Naive thymus-derived CD4-positive, alpha-beta T cell (primary cell): ENCODE measurements around the gene HDAC2. TPM values are rescaled to one million over a fixed set of nuclear protein-coding genes. Genes with fewer than 3 reads are reported as not detected.

Experiments used
- ATAC-seq: fragments of 150-1000 bp; cut with Tn5 transposase; 2 replicates; pipeline ENCODE4 v1.10.0; 2021; ENCODE audit warnings: mild to moderate bottlenecking, moderate library complexity
- CTCF ChIA-PET: fragments of 350-600 bp; sonication (Branson Sonifier 250); formaldehyde crosslinking; loops from one replicate; lab custom pipeline; 2021; ENCODE audit warnings: antibody characterized with exemption; lab: Charles Lee
- POLR2A ChIA-PET: fragments of 350-600 bp; sonication (Branson Sonifier 250); formaldehyde crosslinking; loops from one replicate; lab custom pipeline; 2021; ENCODE audit warnings: antibody characterized with exemption, inconsistent platforms; lab: Charles Lee
- DNase-seq, 9 donors: peaks; one replicate each; pipeline versions ENCODE4 v3.0.0 to v3.0.0-alpha.2; 2020 to 2022; ENCODE audit warnings: mixed read lengths in 1 of 9
- H3K27ac ChIP-seq: one replicate; pipeline ENCODE4 v1.7.0; 2013; ENCODE audit warnings: mild to moderate bottlenecking, low read depth, low read length, moderate library complexity
- H3K27me3 ChIP-seq, 2 donors: one replicate each; pipeline ENCODE4 v1.7.0; 2013; ENCODE audit warnings: low read length in 2 of 2, mild to moderate bottlenecking in 2 of 2, moderate library complexity in 2 of 2; ENCODE audit not compliant: control insufficient read depth in 2 of 2, insufficient read depth in 2 of 2
- H3K36me3 ChIP-seq, 3 experiments: 1 replicate in 2 of 3; 2 replicates in 1 of 3; pipeline ENCODE4 v1.7.0; 2013; ENCODE audit warnings: low read length in 3 of 3, mild to moderate bottlenecking in 3 of 3, moderate library complexity in 1 of 3; ENCODE audit not compliant: insufficient read depth in 3 of 3, control insufficient read depth in 2 of 3
- H3K4me1 ChIP-seq, 2 donors: one replicate each; pipeline ENCODE4 v1.7.0; 2013; ENCODE audit warnings: low read length in 2 of 2, mild to moderate bottlenecking in 2 of 2, moderate library complexity in 1 of 2; ENCODE audit not compliant: control insufficient read depth in 2 of 2, insufficient read depth in 2 of 2
- H3K4me3 ChIP-seq: 2 replicates; pipeline ENCODE4 v1.7.0; 2013; ENCODE audit warnings: mild to moderate bottlenecking, low read length
- H3K9me3 ChIP-seq, 3 experiments: 1 replicate in 2 of 3; 2 replicates in 1 of 3; pipeline ENCODE4 v1.7.0; 2013; ENCODE audit warnings: low read length in 3 of 3; ENCODE audit not compliant: control insufficient read depth in 2 of 3
- H3K27ac Mint-ChIP-seq, 9 donors: one replicate each; pipeline ENCODE4 v1.8.0; 2020 to 2022; ENCODE audit warnings: mixed read lengths in 9 of 9, mild to moderate bottlenecking in 8 of 9, moderate library complexity in 5 of 9, inconsistent platforms in 2 of 9
- H3K27me3 Mint-ChIP-seq, 5 donors: one replicate each; pipeline ENCODE4 v1.8.0; 2021 to 2022; ENCODE audit warnings: mixed read lengths in 5 of 5, mild to moderate bottlenecking in 1 of 5
- H3K36me3 Mint-ChIP-seq, 5 donors: one replicate each; pipeline ENCODE4 v1.8.0; 2020 to 2022; ENCODE audit warnings: mixed read lengths in 5 of 5, mild to moderate bottlenecking in 3 of 5, inconsistent platforms in 1 of 5
- H3K4me1 Mint-ChIP-seq, 7 donors: one replicate each; pipeline ENCODE4 v1.8.0; 2020 to 2022; ENCODE audit warnings: mixed read lengths in 7 of 7, mild to moderate bottlenecking in 3 of 7, inconsistent platforms in 1 of 7
- H3K4me3 Mint-ChIP-seq, 10 donors: one replicate each; pipeline ENCODE4 v1.8.0; 2020 to 2022; ENCODE audit warnings: mild to moderate bottlenecking in 10 of 10, mixed read lengths in 10 of 10, moderate library complexity in 6 of 10, inconsistent platforms in 2 of 10
- H3K9me3 Mint-ChIP-seq, 11 donors: one replicate each; pipeline ENCODE4 v1.8.0; 2020 to 2022; ENCODE audit warnings: mixed read lengths in 11 of 11, mild to moderate bottlenecking in 4 of 11, inconsistent platforms in 1 of 11, moderate library complexity in 1 of 11
- intact Hi-C, 2 donors: fragments of 100-400 bp; cut with micrococcal nuclease; formaldehyde crosslinking; loops; one replicate each; pipeline ENCODE4 v1.15.1; 2023
- polyA plus RNA-seq, 2 donors: library from polyadenylated mRNA; unstranded; fragments of 300-500 nt; fragmentation: Illumina TruSeq; gene quantifications; one replicate each; pipeline ENCODE4 v1.2.3, GENCODE V29; 2021
- total RNA-seq, 6 experiments: library from RNA in 5 of 6; stranded (reverse) in 5 of 6; gene quantifications; 1 replicate in 5 of 6; 2 replicates in 1 of 6; pipeline ENCODE4 v1.2.3 and lab custom pipeline; 2021 to 2026

HDAC2 gene
- total and polyA plus RNA-seq, 7 experiments from 2014 or later: 46.6 to 87.8 (median 57.2) TPM

- H3K4me3 ChIP-seq: no peak overlapping the region
- no peaks in the 10 kb centered on the region for H3K36me3 ChIP-seq
- no peak for DNase-seq
- H3K27me3 Mint-ChIP-seq: peaks cover 0 to 14% (median 5%) of the 10 kb centered on the region in 5 donors
- no peaks in the 10 kb centered on the region for H3K36me3 Mint-ChIP-seq
- no peaks in the 10 kb centered on the region for H3K4me1 Mint-ChIP-seq
- no peak overlapping the region for H3K27ac Mint-ChIP-seq
- no peak overlapping the region for H3K4me3 Mint-ChIP-seq
- intact Hi-C loops: no loop called here
- no peaks in the 10 kb centered on the region for H3K27me3 ChIP-seq
- ChIA-PET CTCF (interaction anchor here (0.9 to 1.3 kb wide), 3 partner anchors 12 to 1721 kb away, joined by 3 to 4 read pairs (median 3); no protein-coding TSS in a partner anchor), POLR2A (no interaction called here)
- H3K4me1 ChIP-seq: no peaks in the 10 kb centered on the region
- ATAC-seq: no peak
- no peak overlapping the region for H3K27ac ChIP-seq
- H3K9me3 Mint-ChIP-seq: peaks cover 0 to 5% (median 0%) of the 10 kb centered on the region in 11 donors
- H3K9me3 ChIP-seq: no peaks in the 10 kb centered on the region
Measured at GRCh38 chr6:113901482-113901881, 69.5 kb downstream of the HDAC2 start.

DNA sequence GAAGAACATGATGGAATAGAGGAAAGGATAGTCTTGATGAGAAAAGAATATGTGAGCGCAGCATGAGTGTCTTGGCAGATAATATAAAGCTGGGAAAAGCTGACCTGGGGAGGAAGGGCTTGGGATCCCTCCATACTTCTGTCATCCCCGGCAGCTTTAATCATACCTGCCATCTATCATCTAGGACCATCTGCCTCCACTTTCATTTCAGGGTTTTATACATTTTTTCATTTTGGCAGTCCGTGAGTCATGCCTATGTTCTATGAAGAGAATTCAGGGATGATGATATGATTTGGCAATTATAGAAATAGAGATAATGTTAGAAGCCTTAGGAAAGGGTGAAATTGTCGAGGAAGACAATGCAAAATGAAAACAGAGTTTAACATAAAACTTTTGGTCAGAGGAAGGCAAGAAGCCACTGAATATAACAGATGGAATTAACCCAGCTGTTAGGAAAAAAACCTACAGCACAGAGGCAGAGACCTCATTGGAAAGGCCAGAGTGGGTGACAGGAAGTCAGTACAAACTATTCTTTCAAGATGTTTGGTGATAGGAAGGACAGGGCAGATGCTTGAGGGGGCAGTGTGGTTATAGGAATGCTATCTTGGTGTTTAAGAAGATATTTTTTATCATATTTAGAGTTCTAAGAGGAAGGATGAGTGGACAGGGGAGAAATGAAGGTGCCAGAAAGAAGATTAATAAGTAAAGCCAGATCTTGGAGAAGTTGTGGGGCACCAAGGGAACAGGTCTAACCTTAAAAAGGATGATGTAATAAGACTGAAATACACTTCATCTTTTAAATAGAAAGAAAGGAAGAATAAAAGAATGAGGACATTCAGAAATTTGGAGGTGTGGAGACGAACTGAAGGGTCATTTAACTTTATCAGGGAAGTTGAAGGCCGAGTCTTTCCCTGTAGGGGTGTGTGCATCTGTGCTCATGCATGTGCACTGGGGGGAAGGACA is 76.0 kb downstream of the HDAC2 start:
- H3K36me3 Mint-ChIP-seq: no peaks in the 10 kb centered on the region
- H3K9me3 Mint-ChIP-seq: peaks cover 0 to 12% (median 2%) of the 10 kb centered on the region in 11 donors
- DNase-seq: no peak
- H3K36me3 ChIP-seq: no peaks in the 10 kb centered on the region
- ChIA-PET CTCF (no interaction called here), POLR2A (no interaction called here)
- H3K4me3 ChIP-seq: no peak overlapping the region
- H3K4me1 ChIP-seq: no peaks in the 10 kb centered on the region
- H3K4me1 Mint-ChIP-seq: no peaks in the 10 kb centered on the region
- H3K27me3 Mint-ChIP-seq: peaks cover 11 to 31% (median 20%) of the 10 kb centered on the region in 5 donors
- H3K4me3 Mint-ChIP-seq: no peak overlapping the region
- H3K27ac ChIP-seq: no peak overlapping the region
- no peak overlapping the region for H3K27ac Mint-ChIP-seq
- intact Hi-C loops: no loop called here
- no peaks in the 10 kb centered on the region for H3K9me3 ChIP-seq
- no peaks in the 10 kb centered on the region for H3K27me3 ChIP-seq
- no peak for ATAC-seq

DNA sequence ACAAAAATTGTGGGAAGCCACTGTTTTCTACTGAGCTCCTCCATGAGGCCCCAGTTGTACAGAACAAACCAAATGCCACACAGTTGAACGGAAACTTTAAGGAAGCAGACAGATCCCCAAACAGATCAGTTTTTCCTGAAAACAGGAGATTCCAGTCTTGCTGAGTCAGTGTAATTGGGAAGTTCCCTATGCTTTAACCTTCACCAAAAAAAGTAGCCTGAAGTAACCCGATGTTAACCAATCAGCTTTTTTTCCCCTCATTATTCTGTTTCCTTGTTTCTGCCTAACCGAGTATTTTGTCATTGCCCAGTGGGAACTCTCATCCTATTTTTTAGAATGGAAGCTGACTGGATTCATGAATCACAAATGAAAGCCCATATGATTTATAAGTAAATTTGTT is 77.1 kb downstream of the HDAC2 start:
- intact Hi-C loops: no loop called here
- DNase-seq: no peak

DNA sequence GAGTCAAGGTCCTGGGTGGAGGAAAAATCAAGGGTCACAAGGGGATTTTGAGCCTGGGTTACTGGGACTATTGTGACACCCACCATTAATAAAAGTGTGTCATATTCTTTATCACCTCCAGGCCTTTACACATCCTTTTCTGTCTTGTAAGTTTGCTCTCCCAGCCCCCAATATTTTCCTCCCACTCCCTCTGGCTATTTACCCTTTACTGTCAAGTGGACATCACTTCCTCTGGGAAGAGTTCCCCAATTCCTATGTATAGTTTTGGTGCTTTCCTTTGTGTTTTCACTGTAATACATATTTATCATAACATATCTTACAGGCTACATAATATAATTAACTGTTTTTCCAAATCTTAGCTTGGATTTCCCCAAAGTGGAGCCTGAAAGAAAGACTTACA is 77.5 kb downstream of the HDAC2 start:
- no peak overlapping the region for H3K4me3 Mint-ChIP-seq
- no peak overlapping the region for H3K27ac ChIP-seq
- H3K27ac Mint-ChIP-seq: no peak overlapping the region
- no peaks in the 10 kb centered on the region for H3K36me3 ChIP-seq
- intact Hi-C loops: no loop called here
- H3K9me3 ChIP-seq: no peaks in the 10 kb centered on the region
- H3K27me3 ChIP-seq: no peaks in the 10 kb centered on the region
- ChIA-PET POLR2A (no interaction called here), CTCF (no interaction called here)
- no peaks in the 10 kb centered on the region for H3K36me3 Mint-ChIP-seq
- H3K9me3 Mint-ChIP-seq: peaks cover 0 to 12% (median 2%) of the 10 kb centered on the region in 11 donors
- no peak overlapping the region for H3K4me3 ChIP-seq
- no peaks in the 10 kb centered on the region for H3K4me1 Mint-ChIP-seq
- DNase-seq: no peak
- H3K4me1 ChIP-seq: no peaks in the 10 kb centered on the region
- no peak for ATAC-seq
- H3K27me3 Mint-ChIP-seq: peaks cover 5 to 27% (median 20%) of the 10 kb centered on the region in 5 donors

More for the DNA sequence above, 77.1 kb downstream of the HDAC2 start:
- no peak overlapping the region for H3K27ac ChIP-seq
- CTCF ChIA-PET: no interaction called here
- H3K4me3 ChIP-seq: no peak overlapping the region
- POLR2A ChIA-PET: no interaction called here
- Mint-ChIP-seq H3K36me3 (no peaks in the 10 kb centered on the region), H3K27me3 (peaks cover 5 to 27% (median 20%) of the 10 kb centered on the region in 5 donors), H3K4me3 (no peak overlapping the region), H3K4me1 (no peaks in the 10 kb centered on the region), H3K27ac (no peak overlapping the region), H3K9me3 (peaks cover 0 to 12% (median 2%) of the 10 kb centered on the region in 11 donors)
- no peaks in the 10 kb centered on the region for H3K36me3 ChIP-seq
- H3K9me3 ChIP-seq: no peaks in the 10 kb centered on the region
- no peak for ATAC-seq
- H3K4me1 ChIP-seq: no peaks in the 10 kb centered on the region
- H3K27me3 ChIP-seq: no peaks in the 10 kb centered on the region

DNA sequence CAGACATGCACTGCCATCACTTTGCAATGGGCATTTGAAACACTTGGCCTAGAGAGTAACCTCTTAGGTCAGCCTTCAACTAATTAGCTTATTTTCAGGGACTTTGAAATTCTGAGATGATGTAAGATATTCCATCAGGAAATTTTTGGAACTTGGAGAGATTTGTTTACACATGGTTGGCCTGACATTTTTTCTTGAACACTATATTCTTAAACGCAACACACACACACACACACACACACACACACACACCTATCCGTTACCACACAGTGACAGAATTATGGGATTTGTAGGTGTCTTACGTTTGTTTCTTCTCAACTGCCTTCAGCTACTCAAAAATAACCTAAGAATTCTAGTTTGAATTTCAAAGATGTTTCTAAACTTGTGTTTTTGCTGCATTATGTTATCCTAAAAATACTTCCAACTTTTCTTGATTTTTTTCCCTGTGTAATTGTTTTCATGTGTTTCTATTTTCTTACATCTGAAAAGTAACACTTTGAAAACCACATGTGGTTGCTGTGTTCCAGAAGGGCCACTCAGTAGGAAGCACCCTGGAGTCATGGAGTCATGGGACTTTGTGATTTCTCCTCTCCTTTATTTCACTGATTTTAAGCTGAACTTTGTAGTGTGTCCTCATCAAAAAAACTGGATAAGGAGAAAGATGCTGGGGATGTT is 81.9 kb downstream of the HDAC2 start:
- intact Hi-C loops: no loop called here
- Mint-ChIP-seq H3K4me3 (no peak overlapping the region), H3K36me3 (no peaks in the 10 kb centered on the region), H3K27me3 (peaks cover 4 to 15% (median 13%) of the 10 kb centered on the region in 5 donors), H3K27ac (no peak overlapping the region), H3K9me3 (peaks cover 0 to 7% (median 2%) of the 10 kb centered on the region in 11 donors), H3K4me1 (no peaks in the 10 kb centered on the region)
- ChIA-PET CTCF (no interaction called here), POLR2A (no interaction called here)
- H3K4me3 ChIP-seq: no peak overlapping the region
- no peak overlapping the region for H3K27ac ChIP-seq
- H3K27me3 ChIP-seq: no peaks in the 10 kb centered on the region
- no peaks in the 10 kb centered on the region for H3K4me1 ChIP-seq
- H3K36me3 ChIP-seq: no peaks in the 10 kb centered on the region
- no peak for ATAC-seq
- no peaks in the 10 kb centered on the region for H3K9me3 ChIP-seq
- no peak for DNase-seq

GRCh38 chr6:113888493-113888892 is 82.5 kb downstream of the HDAC2 start:
- no peaks in the 10 kb centered on the region for H3K27me3 ChIP-seq
- H3K27me3 Mint-ChIP-seq: peaks cover 4 to 11% (median 9%) of the 10 kb centered on the region in 5 donors
- ChIA-PET POLR2A (no interaction called here), CTCF (no interaction called here)
- no peak overlapping the region for H3K4me3 ChIP-seq
- H3K27ac ChIP-seq: no peak overlapping the region
- H3K36me3 ChIP-seq: no peaks in the 10 kb centered on the region
- intact Hi-C loops: no loop called here
- ATAC-seq (no peak), DNase-seq (no peak)
- H3K9me3 ChIP-seq: no peaks in the 10 kb centered on the region
- H3K9me3 Mint-ChIP-seq: peaks cover 0 to 7% (median 2%) of the 10 kb centered on the region in 11 donors
- no peaks in the 10 kb centered on the region for H3K4me1 ChIP-seq
- no peaks in the 10 kb centered on the region for H3K4me1 Mint-ChIP-seq
- H3K4me3 Mint-ChIP-seq: no peak overlapping the region
- no peak overlapping the region for H3K27ac Mint-ChIP-seq
- H3K36me3 Mint-ChIP-seq: no peaks in the 10 kb centered on the region
